Mammary epithelial cell (primary cell): Measurements from ENCODE around the gene TLX1.

Experiments used
- CTCF ChIP-seq, 2 donors: IDR thresholded peaks in 1 of 2; conservative IDR thresholded peaks in 1 of 2; 2 replicates each; pipeline ENCODE4 v1.5.1; 2011 to 2012; ENCODE audit warnings: inconsistent platforms in 2 of 2, low read length in 2 of 2, mild to moderate bottlenecking in 2 of 2, control low read depth in 1 of 2, low read depth in 1 of 2; ENCODE audit not compliant: insufficient read depth in 1 of 2; ENCODE audit errors: extremely low read depth in 1 of 2
- EZH2 ChIP-seq: IDR thresholded peaks from 2 replicates; pipeline ENCODE4 v1.6.1; 2012; ENCODE audit warnings: low read length, inconsistent platforms, borderline replicate concordance

GRCh38 chr10:101137271-101137670 is 6.2 kb downstream of the TLX1 start:
- TF ChIP-seq CTCF (conservative IDR thresholded peaks at IDR 0.05 in 1 of 2, IDR thresholded peaks at IDR 0.05 in 1 of 2; ENCODE audit: extremely low read depth in 1 of 2, insufficient read depth in 1 of 2, low read depth in 1 of 2, low read length in 2 of 2), result no peak
- no peak for TF ChIP-seq EZH2
